Lower leg skin (tissue), 4 donors: Measurements from ENCODE around the gene PLA2G2D. TPM values are rescaled to one million over a fixed set of nuclear protein-coding genes. Genes with fewer than 3 reads are reported as not detected.

ENCODE experiments used
- DNase-seq, 2 donors: peaks; one replicate each; pipeline ENCODE4 v3.0.0-alpha.2; 2019; ENCODE audit warnings: low spot score in 2 of 2
- H3K4me3 ChIP-seq: fragments of 200-600 bp; sonication (generic); 2 replicates; pipeline ENCODE4 v1.5.1; 2017; ENCODE audit warnings: mild to moderate bottlenecking, low read depth; ENCODE audit not compliant: poor library complexity, severe bottlenecking
- POLR2A ChIP-seq, 2 donors: fragments of 450-650 bp; IDR thresholded peaks; one replicate each; pipeline ENCODE4 v1.6.1; 2016 to 2017; ENCODE audit warnings: antibody characterized with exemption in 2 of 2, mild to moderate bottlenecking in 1 of 2, moderate library complexity in 1 of 2
- WGBS, 2 donors: methylation state at CpG; one replicate each; pipeline ENCODE4 v1.1.5; 2018; 5-methylcytosine and 5-hydroxymethylcytosine counted together
- intact Hi-C: fragments of 100-400 bp; cut with DNase I; formaldehyde crosslinking; loops from one replicate; pipeline ENCODE4 v1.15.0; 2023; ENCODE audit warnings: low total_unique reads
- total RNA-seq, 4 donors: library from RNA; depleted of rRNA; stranded (reverse); fragments of >200 nt; gene quantifications; one replicate each; pipeline ENCODE4 v1.1.0, GENCODE V29; 2016
- TF ChIP-seq, protein P1 (sequence below), 3 donors: fragments of 450-650 bp; IDR thresholded peaks; one replicate each; pipeline ENCODE4 v1.5.1; 2016; ENCODE audit warnings: antibody characterized with exemption in 3 of 3, mild to moderate bottlenecking in 3 of 3, moderate library complexity in 2 of 3

The PLA2G2D gene
- total RNA-seq, 4 donors from 2014 or later = not detected

DNA sequence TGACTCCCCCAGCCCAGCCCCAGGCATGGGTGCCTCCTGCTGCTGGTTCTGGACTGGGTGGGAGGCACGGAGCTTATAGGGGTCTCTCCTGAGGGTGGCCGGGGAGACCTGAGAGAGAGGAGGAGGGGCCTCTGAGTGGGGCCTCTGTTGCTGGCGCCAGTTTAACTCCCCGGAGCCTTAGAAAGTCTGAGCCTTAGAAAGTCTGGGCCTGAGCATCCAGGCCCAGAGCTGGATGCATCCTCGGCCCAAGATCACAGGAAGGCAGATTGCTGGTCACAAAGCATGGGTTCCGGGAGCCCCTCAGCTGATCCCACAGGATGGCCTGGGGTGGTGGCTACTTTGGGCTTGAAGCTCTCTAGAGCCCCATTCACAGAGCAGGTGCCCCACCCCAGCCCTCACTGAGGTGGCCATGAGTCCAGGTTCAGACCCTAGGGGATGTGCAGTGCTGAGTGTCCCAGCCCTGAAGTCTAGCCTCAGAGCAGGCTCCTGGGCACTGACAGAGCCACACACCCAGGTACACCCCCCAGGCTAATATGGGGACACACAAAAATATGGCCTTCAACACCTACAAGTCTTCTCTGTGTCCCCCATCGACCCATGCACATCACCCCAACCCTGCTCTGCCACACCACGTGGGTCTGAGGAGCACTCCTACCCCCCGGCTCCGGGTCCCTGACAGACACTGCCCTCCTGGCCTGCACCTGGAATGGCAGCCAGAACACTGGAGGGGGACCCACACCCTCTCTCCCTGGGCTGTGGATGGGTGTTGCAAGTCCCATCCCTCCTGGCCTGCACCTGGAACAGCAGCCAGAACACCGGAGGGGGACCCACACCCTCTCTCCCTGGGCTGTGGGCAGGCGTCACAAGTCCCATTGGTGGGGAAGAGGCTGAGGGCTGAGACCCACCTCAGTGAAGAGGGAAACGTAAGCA is 29.5 kb upstream of the PLA2G2D start:
- no peak overlapping the region for H3K4me3 ChIP-seq
- DNase-seq = no peak
- intact Hi-C loops = loop anchor here (2.0 kb wide), 1 partner anchor 176 kb away; no protein-coding TSS in a partner anchor
- 89 to 95% methylated on average over 10 to 13 of the region's 13 CpGs for WGBS, 2 donors
- TF ChIP-seq, protein P1, sequence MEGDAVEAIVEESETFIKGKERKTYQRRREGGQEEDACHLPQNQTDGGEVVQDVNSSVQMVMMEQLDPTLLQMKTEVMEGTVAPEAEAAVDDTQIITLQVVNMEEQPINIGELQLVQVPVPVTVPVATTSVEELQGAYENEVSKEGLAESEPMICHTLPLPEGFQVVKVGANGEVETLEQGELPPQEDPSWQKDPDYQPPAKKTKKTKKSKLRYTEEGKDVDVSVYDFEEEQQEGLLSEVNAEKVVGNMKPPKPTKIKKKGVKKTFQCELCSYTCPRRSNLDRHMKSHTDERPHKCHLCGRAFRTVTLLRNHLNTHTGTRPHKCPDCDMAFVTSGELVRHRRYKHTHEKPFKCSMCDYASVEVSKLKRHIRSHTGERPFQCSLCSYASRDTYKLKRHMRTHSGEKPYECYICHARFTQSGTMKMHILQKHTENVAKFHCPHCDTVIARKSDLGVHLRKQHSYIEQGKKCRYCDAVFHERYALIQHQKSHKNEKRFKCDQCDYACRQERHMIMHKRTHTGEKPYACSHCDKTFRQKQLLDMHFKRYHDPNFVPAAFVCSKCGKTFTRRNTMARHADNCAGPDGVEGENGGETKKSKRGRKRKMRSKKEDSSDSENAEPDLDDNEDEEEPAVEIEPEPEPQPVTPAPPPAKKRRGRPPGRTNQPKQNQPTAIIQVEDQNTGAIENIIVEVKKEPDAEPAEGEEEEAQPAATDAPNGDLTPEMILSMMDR (IDR thresholded peaks at IDR 0.05) = no peak
- TF ChIP-seq POLR2A (IDR thresholded peaks at IDR 0.05) = no peak

DNA sequence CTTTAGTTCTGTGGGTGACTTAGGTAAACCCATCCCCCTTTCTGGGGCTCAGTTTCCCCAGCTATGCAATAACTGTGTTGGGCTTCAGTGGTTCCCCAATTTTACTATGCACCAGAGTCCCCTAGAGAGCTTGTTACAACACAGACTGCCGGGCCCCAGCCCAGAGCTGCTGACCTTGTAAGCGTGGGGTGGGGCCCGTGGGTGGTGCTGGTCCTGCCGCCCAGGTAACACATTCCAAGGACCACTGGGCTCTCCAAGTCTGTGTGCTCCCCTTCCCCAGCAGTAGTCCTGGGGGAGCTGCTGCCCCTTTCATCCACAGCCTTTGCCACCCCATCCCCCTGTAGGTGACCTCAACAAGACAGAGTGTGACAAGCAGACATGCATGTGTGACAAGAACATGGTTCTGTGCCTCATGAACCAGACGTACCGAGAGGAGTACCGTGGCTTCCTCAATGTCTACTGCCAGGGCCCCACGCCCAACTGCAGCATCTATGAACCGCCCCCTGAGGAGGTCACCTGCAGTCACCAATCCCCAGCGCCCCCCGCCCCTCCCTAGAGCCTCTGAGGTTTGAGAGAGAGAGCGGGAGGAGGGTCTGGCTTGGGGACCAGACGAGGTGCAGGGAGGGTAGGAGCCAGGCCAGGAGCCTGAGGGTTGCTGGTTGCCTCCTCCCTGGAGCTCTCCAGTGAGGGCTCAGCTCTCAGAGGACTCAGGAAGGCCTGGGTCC is 28.7 kb upstream of the PLA2G2D start:
- TF ChIP-seq, protein P1 (IDR thresholded peaks at IDR 0.05) = no peak
- TF ChIP-seq POLR2A (IDR thresholded peaks at IDR 0.05) = no peak
- no peak overlapping the region for H3K4me3 ChIP-seq
- DNase-seq = no peak
- intact Hi-C loops = loop anchor here (2.0 kb wide), 1 partner anchor 175 kb away; no protein-coding TSS in a partner anchor
- 65 to 67% methylated on average over 13 of the region's 13 CpGs for WGBS, 2 donors

DNA sequence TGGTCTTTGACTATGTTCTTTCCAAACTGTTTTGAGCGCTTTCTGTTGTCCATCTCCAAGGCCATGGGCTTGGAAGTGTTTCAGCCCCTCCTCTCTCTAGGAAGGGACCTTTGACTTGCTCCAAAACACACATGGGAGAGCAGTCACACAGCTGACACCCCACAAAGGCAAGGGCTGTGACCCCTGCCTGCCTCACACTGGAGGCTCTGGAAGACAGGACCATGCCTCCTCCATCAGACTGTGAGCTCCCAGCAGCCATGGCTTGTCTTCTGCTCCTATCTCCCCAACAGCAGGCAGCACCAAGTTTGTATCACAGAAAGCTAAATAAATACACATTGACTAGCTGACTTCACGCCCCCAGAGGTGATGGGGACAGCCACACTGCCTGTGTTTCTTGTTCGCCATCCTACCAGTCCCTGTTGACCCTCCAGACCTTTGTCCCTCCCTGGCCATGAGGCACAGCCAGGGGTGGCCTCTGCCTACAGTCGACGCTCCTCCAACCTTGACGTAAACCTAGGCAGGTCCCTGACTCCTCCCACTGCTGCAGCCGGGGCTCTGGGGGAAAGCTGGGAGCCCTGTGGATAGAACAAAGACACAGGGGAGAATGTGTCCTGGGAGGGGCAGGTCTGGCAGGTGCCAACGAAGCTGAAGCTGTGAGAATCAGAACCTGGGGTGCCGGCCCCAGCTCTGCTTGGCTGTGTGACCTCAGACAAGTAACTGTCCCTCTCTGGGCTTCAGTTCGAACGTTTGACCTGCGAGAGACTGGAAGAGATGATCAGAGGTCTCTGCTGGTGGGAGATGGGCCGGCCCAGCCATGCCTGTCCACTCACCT is 24.6 kb upstream of the PLA2G2D start:
- no peak for DNase-seq
- intact Hi-C loops = no loop called here
- TF ChIP-seq, protein P1 (IDR thresholded peaks at IDR 0.05) = no peak
- no peak for TF ChIP-seq POLR2A (IDR thresholded peaks at IDR 0.05)
- WGBS, 2 donors = 68 to 75% methylated on average over 13 of the region's 13 CpGs
- no peak overlapping the region for H3K4me3 ChIP-seq

DNA sequence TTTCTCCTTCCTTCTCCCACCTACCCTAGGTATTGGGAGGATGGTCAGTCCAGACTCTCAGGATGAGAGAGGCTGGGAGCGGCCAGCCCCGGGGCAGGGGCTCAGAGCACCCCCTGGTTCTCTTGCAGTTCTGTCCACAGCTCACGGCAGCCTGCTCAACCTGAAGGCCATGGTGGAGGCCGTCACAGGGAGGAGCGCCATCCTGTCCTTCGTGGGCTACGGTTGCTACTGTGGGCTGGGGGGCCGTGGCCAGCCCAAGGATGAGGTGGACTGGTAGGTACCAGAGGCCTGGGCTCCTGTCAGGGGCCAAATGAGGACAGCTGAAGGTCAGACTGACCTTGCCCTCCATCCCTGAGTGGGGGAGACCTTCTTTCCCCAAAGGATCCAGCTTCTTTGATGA is 24.0 kb upstream of the PLA2G2D start:
- TF ChIP-seq, protein P1 (IDR thresholded peaks at IDR 0.05) = no peak
- TF ChIP-seq POLR2A (IDR thresholded peaks at IDR 0.05) = no peak
- WGBS, 2 donors = 95 to 97% methylated on average over 4 to 8 of the region's 8 CpGs
- intact Hi-C loops = no loop called here
- no peak for DNase-seq
- H3K4me3 ChIP-seq = no peak overlapping the region

DNA sequence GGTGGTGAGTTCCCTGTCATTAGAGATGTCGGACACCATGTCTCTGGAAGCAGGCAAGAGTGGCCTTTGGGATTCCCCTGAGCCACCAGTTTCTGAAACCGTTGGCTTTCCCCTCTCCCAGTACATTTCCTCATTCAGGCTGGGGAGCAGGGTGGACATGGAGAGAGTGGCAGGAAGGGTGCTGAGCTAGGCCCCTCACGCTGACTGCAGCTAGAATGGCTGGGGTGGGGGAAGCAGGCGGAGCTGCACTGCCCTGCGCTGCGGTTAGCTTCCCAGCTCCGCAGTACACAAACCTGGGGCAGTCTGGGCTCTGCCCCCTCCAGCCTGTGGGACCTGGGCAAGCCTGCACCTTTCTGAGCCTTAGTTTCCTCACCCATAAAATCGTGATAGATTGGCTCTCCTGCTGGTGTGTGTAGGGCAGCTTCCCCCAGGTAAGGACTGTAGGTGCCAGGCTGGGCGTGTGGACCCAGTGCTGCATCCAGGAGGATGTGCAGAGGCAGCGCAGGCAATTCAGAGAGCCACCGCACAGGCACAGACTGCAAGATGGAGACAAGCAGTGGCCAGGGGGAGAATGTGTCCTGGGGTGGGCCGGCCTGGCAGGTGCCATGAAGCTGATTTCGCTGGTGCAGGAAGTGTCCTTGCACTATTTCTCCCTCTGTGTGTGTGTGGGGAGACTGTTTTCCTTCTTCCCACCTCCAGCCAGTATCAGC is 22.8 kb upstream of the PLA2G2D start:
- WGBS, 2 donors = 84 to 86% methylated on average over 13 of the region's 13 CpGs
- H3K4me3 ChIP-seq = no peak overlapping the region
- no peak for DNase-seq
- TF ChIP-seq, protein P1 (IDR thresholded peaks at IDR 0.05) = no peak
- TF ChIP-seq POLR2A (IDR thresholded peaks at IDR 0.05) = no peak
- intact Hi-C loops = no loop called here
